K562 (cell line): ENCODE results near the gene ITPR1. TPM values are rescaled to one million over a fixed set of nuclear protein-coding genes. Genes with fewer than 3 reads are reported as not detected.

ENCODE experiments used
- ATAC-seq: fragments of 200-7000 bp; cut with Tn5 transposase; 3 replicates; pipeline ENCODE4 v1.9.1; 2020; ENCODE audit warnings: moderate library complexity
- BruUV-seq: library from RNA; stranded (reverse); fragments of 400-500 nt; replicated peaks from 2 replicates; lab custom pipeline; 2021; lab: Mats Ljungman, UMichigan
- CTCF ChIA-PET: fragments of 300-600 bp; formaldehyde crosslinking; extraction: SDS; loops from one replicate; lab custom pipeline; 2021; ENCODE audit warnings: low intra/inter-chr PET ratio; lab: Yijun Ruan, JAX
- POLR2A ChIA-PET: fragments of 300-600, 350-650 bp; sonication (Branson Sonifier 250); formaldehyde crosslinking; extraction: SDS; loops from one replicate; lab custom pipeline; 2021; ENCODE audit warnings: antibody characterized with exemption, inconsistent platforms; lab: Yijun Ruan, JAX
- DNase-seq, 4 experiments: peaks; one replicate each; pipeline versions ENCODE4 v3.0.0 to v3.0.0-alpha.2; 2011 to 2018; ENCODE audit warnings: low spot score in 3 of 4, mixed read lengths in 3 of 4; ENCODE audit errors: extremely low read depth in 1 of 4
- FAIRE-seq: peaks from 2 replicates; lab custom pipeline; 2011; peaks lifted over from hg19 to GRCh38; lab: Jason Lieb, UNC
- H2AFZ ChIP-seq: 2 replicates; pipeline ENCODE4 v1.6.0; 2011; ENCODE audit warnings: low read depth, low read length, control low read depth, inconsistent platforms
- H3K27ac ChIP-seq: fragments of 200-600 bp; 3 replicates; pipeline ENCODE4 v1.8.0; 2011; ENCODE audit warnings: low read depth, mild to moderate bottlenecking, control low read depth, inconsistent platforms, low read length, moderate library complexity, mixed read lengths; ENCODE audit errors: extremely low read depth
- H3K27me3 ChIP-seq, 2 experiments: fragments of 300-600 bp in 1 of 2; 2 replicates in 1 of 2; 3 replicates in 1 of 2; pipeline versions ENCODE4 v1.6.0 to v1.8.0; 2011; ENCODE audit warnings: inconsistent platforms in 2 of 2, low read length in 2 of 2, mild to moderate bottlenecking in 1 of 2, mixed read lengths in 1 of 2, moderate library complexity in 1 of 2; ENCODE audit not compliant: control insufficient read depth in 2 of 2, insufficient read depth in 2 of 2
- H3K36me3 ChIP-seq: fragments of 300-600 bp; 3 replicates; pipeline ENCODE4 v1.8.0; 2011; ENCODE audit warnings: mild to moderate bottlenecking, low read length, inconsistent platforms; ENCODE audit not compliant: control insufficient read depth, insufficient read depth
- H3K4me1 ChIP-seq, 2 experiments: fragments of 200-600 bp in 1 of 2; replicated peaks in 1 of 2; 2 replicates in 1 of 2; 3 replicates in 1 of 2; pipeline versions ENCODE4 v1.5.1 to v1.8.0; 2011; ENCODE audit warnings: inconsistent platforms in 2 of 2, low read length in 2 of 2, mild to moderate bottlenecking in 1 of 2, mixed read lengths in 1 of 2, moderate library complexity in 1 of 2; ENCODE audit not compliant: control insufficient read depth in 2 of 2, insufficient read depth in 2 of 2
- H3K4me2 ChIP-seq: 2 replicates; pipeline ENCODE4 v1.6.1; 2011; ENCODE audit warnings: low read length, control low read depth, inconsistent platforms, mixed read lengths; ENCODE audit not compliant: insufficient read depth
- H3K4me3 ChIP-seq: fragments of 200-600 bp; sonication (generic), shearing (Covaris generic); 2 replicates; pipeline ENCODE4 v1.5.1; 2016; ENCODE audit warnings: control low read depth, inconsistent platforms
- H3K79me2 ChIP-seq: fragments of 200-600 bp; 3 replicates; pipeline ENCODE4 v1.8.0; 2011; ENCODE audit warnings: low read length, inconsistent platforms; ENCODE audit not compliant: control insufficient read depth, insufficient read depth
- H3K9ac ChIP-seq, 2 experiments: 2 replicates each; pipeline versions ENCODE4 v1.6.0 to v1.6.1; 2011; ENCODE audit warnings: low read depth in 2 of 2, low read length in 2 of 2, control low read depth in 1 of 2, inconsistent platforms in 1 of 2, mild to moderate bottlenecking in 1 of 2, mixed read lengths in 1 of 2; ENCODE audit not compliant: insufficient read depth in 1 of 2
- H3K9me1 ChIP-seq: one replicate; pipeline ENCODE4 v1.6.0; 2011; ENCODE audit warnings: inconsistent platforms, mild to moderate bottlenecking, low read length, moderate library complexity; ENCODE audit not compliant: control insufficient read depth, insufficient read depth
- H3K9me3 ChIP-seq: replicated peaks from 2 replicates; pipeline ENCODE4 v1.5.1; 2011; ENCODE audit warnings: low read depth, low read length, inconsistent platforms; ENCODE audit not compliant: control insufficient read depth, insufficient read depth
- H4K20me1 ChIP-seq: replicated peaks from 2 replicates; pipeline ENCODE4 v1.6.1; 2011; ENCODE audit warnings: low read length, inconsistent platforms, mixed read lengths; ENCODE audit not compliant: control insufficient read depth, insufficient read depth
- CUX1 ChIP-seq: fragments of 200-800 bp; sonication (Bioruptor generic); IDR thresholded peaks from 2 replicates; pipeline ENCODE4 v1.6.1; 2016; ENCODE audit warnings: missing genetic modification characterization, missing compliant biosample characterization
- ELF4 ChIP-seq: fragments of 450-650 bp; formaldehyde crosslinking; IDR thresholded peaks from 2 replicates; pipeline ENCODE4 v1.4.0; 2022; ENCODE audit warnings: missing genetic modification characterization
- HDGF ChIP-seq: fragments of 450-650 bp; IDR thresholded peaks from 2 replicates; pipeline ENCODE4 v1.6.1; 2016
- IRF1 ChIP-seq: sonication (generic); formaldehyde crosslinking; IDR thresholded peaks from 2 replicates; pipeline ENCODE4 v1.8.0; 2022; ENCODE audit warnings: missing genetic modification reagents, mild to moderate bottlenecking, borderline replicate concordance
- PML ChIP-seq: IDR thresholded peaks from 2 replicates; pipeline ENCODE4 v1.6.1; 2012; ENCODE audit warnings: low read length, inconsistent platforms
- POLR2A ChIP-seq: fragments of 450-650 bp; conservative IDR thresholded peaks from 2 replicates; pipeline ENCODE4 v1.6.1; 2016
- TFE3 ChIP-seq: fragments of 450-650 bp; formaldehyde crosslinking; IDR thresholded peaks from 2 replicates; pipeline ENCODE4 v1.4.0; 2020; ENCODE audit warnings: mild to moderate bottlenecking, mixed read lengths
- ZNF79 ChIP-seq: fragments of 250-450 bp; sonication (Bioruptor Pico); IDR thresholded peaks from 2 replicates; pipeline ENCODE4 v1.4.0; 2020; ENCODE audit warnings: low read depth, mild to moderate bottlenecking, moderate library complexity
- WGBS: fragments of 100-300 bp; shearing (Covaris generic); methylation state at CpG from one replicate; pipeline ENCODE4 v1.1.6; 2016; ENCODE audit warnings: low coverage, mixed read lengths; ENCODE audit not compliant: insufficient coverage; ENCODE audit errors: missing lambda C conversion rate; 5-methylcytosine and 5-hydroxymethylcytosine counted together
- in situ Hi-C: fragments of 300-500 bp; cut with MboI; formaldehyde crosslinking; loops from 4 replicates; pipeline ENCODE4 v1.15.0; 2018; ENCODE audit warnings: inconsistent platforms, mixed read lengths
- intact Hi-C: fragments of 100-400 bp; cut with micrococcal nuclease; formaldehyde crosslinking; loops from 2 replicates; pipeline ENCODE4 v1.14.2; 2022
- polyA plus RNA-seq, 8 experiments: library from polyadenylated mRNA; depleted of rRNA in 4 of 8; stranded (reverse) in 5 of 8; unstranded in 3 of 8; fragments of >200 nt; fragmentation: Nextera tagmentation in 2 of 8; fragmentation: Illumina TruSeq in 1 of 8; extraction: Ambion mirVana in 2 of 8; extraction: Trizol in 1 of 8; gene quantifications; 2 replicates each; pipeline versions ENCODE4 v1.2.1 to v1.2.3, GENCODE V29; 2011 to 2014; ENCODE audit warnings: inconsistent platforms in 1 of 8, missing spikeins in 1 of 8
- total RNA-seq, 7 experiments: library from RNA; depleted of rRNA in 6 of 7; stranded (reverse); fragments of >200 nt in 6 of 7; fragmentation: Illumina TruSeq in 2 of 7; extraction: Trizol in 2 of 7; gene quantifications; 2 replicates each; pipeline versions ENCODE4 v1.2.1 to v1.2.3, GENCODE V29; 2011 to 2021; ENCODE audit warnings: low replicate concordance in 1 of 7

Gene ITPR1
- total and polyA plus RNA-seq, 9 of the 15 experiments (the other 6 are each of a cell fraction or from before 2014, with no cell fraction given) = 22.4 to 40.0 (median 27.4) TPM

- Histone ChIP-seq H3K9me3 (no peaks in the 10 kb centered on the region), H3K4me3 (no peak overlapping the region), H3K4me1 (peaks cover 0 to 20% of the 10 kb centered on the region in 2 experiments; a peak in 3 of 5 replicates), H3K27ac (no peak overlapping the region), H3K79me2 (no peaks in the 10 kb centered on the region), H2AFZ (no peak overlapping the region), H3K36me3 (peaks cover 51% of the 10 kb centered on the region), H3K9me1 (no peaks in the 10 kb centered on the region), H3K27me3 (no peaks in the 10 kb centered on the region), H3K4me2 (no peak overlapping the region), H4K20me1 (no peaks in the 10 kb centered on the region), H3K9ac (no peak overlapping the region)
- CTCF ChIA-PET = no interaction called here
- 88% methylated on average over 3 of the region's 3 CpGs for WGBS
- no TSS peak for BruUV-seq
- FAIRE-seq (no peak), DNase-seq (no peak), ATAC-seq (no peak)
- POLR2A ChIA-PET = no interaction called here
- intact Hi-C loops = no loop called here
- in situ Hi-C loops = no loop called here
- no peak for TF ChIP-seq CUX1 (CRISPR knock-in tag)
- TF ChIP-seq HDGF = no peak
- TF ChIP-seq POLR2A = no peak
- no peak for TF ChIP-seq PML
- TF ChIP-seq TFE3 = no peak
- TF ChIP-seq ZNF79 (CRISPR knock-in tag) = no peak
- no peak for TF ChIP-seq IRF1 (CRISPR knock-in tag)
- no peak for TF ChIP-seq ELF4
These were observed 352.7 kb downstream of the ITPR1 start for GRCh38 chr3:4845882-4846281.
